H1 (cell line): ENCODE data around the gene OTOF. TPM values are rescaled to one million over a fixed set of nuclear protein-coding genes. Genes with fewer than 3 reads are reported as not detected.

ENCODE experiments used
- CTCF ChIA-PET: fragments of 300-600 bp; sonication (Branson Sonifier 250); formaldehyde crosslinking; loops from one replicate; lab custom pipeline; 2021; ENCODE audit not compliant: partially characterized antibody; lab: Charles Lee
- POLR2A ChIA-PET: fragments of 300-600 bp; sonication (Branson Sonifier 250); formaldehyde crosslinking; loops from one replicate; lab custom pipeline; 2021; ENCODE audit warnings: inconsistent platforms; ENCODE audit not compliant: partially characterized antibody; lab: Charles Lee
- DNase-seq, 2 experiments: peaks; one replicate each; pipeline versions ENCODE4 v3.0.0 to v3.0.0-alpha.2; 2010 to 2022; ENCODE audit warnings: low spot score in 2 of 2, low read depth in 1 of 2, mixed read lengths in 1 of 2
- FAIRE-seq: peaks from 2 replicates; lab custom pipeline; 2011; peaks lifted over from hg19 to GRCh38; lab: Jason Lieb, UNC
- H2AFZ ChIP-seq: 2 replicates; pipeline ENCODE4 v1.8.1; 2012; ENCODE audit warnings: low read length, inconsistent platforms
- H2AK5ac ChIP-seq: 2 replicates; pipeline ENCODE4 v1.6.1; 2013; ENCODE audit warnings: low read depth, low read length
- H2BK120ac ChIP-seq: replicated peaks from 2 replicates; pipeline ENCODE3; 2013; ENCODE audit warnings: low read depth, low read length, inconsistent platforms
- H2BK12ac ChIP-seq: 2 replicates; pipeline ENCODE4 v1.6.1; 2013; ENCODE audit warnings: low read depth, low read length
- H2BK15ac ChIP-seq: 2 replicates; pipeline ENCODE4 v1.6.1; 2013; ENCODE audit warnings: low read length
- H2BK20ac ChIP-seq: 2 replicates; pipeline ENCODE4 v1.6.1; 2013; ENCODE audit warnings: low read length
- H2BK5ac ChIP-seq: 2 replicates; pipeline ENCODE4 v1.6.1; 2013; ENCODE audit warnings: low read depth, low read length
- H3K14ac ChIP-seq: 2 replicates; pipeline ENCODE4 v1.6.1; 2013; ENCODE audit warnings: inconsistent platforms; ENCODE audit not compliant: insufficient read length
- H3K18ac ChIP-seq: 2 replicates; pipeline ENCODE4 v1.6.1; 2013; ENCODE audit warnings: low read length; ENCODE audit errors: extremely low read depth
- H3K23ac ChIP-seq: 2 replicates; pipeline ENCODE4 v1.6.1; 2013; ENCODE audit warnings: inconsistent platforms; ENCODE audit not compliant: insufficient read length
- H3K23me2 ChIP-seq: 2 replicates; pipeline ENCODE4 v1.6.1; 2013; ENCODE audit warnings: low read depth, low read length
- H3K27ac ChIP-seq: 2 replicates; pipeline ENCODE4 v1.6.1; 2011; ENCODE audit warnings: low read depth, low read length, inconsistent platforms
- H3K27me3 ChIP-seq, 4 experiments: replicated peaks in 1 of 4; 1 replicate in 1 of 4; 2 replicates in 3 of 4; pipeline versions ENCODE4 v1.6.1 to v1.8.1; 2011 to 2013; ENCODE audit warnings: low read length in 3 of 4, mild to moderate bottlenecking in 3 of 4, inconsistent platforms in 2 of 4, mixed read lengths in 2 of 4, moderate library complexity in 1 of 4; ENCODE audit not compliant: control insufficient read depth in 3 of 4, insufficient read depth in 3 of 4; ENCODE audit errors: extremely low read depth in 1 of 4
- H3K36me3 ChIP-seq, 4 experiments: 2 replicates each; pipeline versions ENCODE4 v1.6.1 to v1.8.1; 2011 to 2013; ENCODE audit warnings: mild to moderate bottlenecking in 4 of 4, low read length in 3 of 4, moderate library complexity in 2 of 4, control low read depth in 1 of 4, inconsistent platforms in 1 of 4; ENCODE audit not compliant: insufficient read depth in 4 of 4, control insufficient read depth in 2 of 4
- H3K4ac ChIP-seq: replicated peaks from 2 replicates; pipeline ENCODE3; 2013; ENCODE audit warnings: low read length, low read depth, mixed read lengths, inconsistent platforms; ENCODE audit not compliant: insufficient read length
- H3K4me1 ChIP-seq, 4 experiments: replicated peaks in 1 of 4; 1 replicate in 1 of 4; 2 replicates in 3 of 4; pipeline versions ENCODE4 v1.6.1 to v1.8.1; 2011 to 2013; ENCODE audit warnings: low read length in 3 of 4, inconsistent platforms in 2 of 4, mixed read lengths in 1 of 4; ENCODE audit not compliant: insufficient read depth in 4 of 4, control insufficient read depth in 3 of 4
- H3K4me2 ChIP-seq, 2 experiments: 2 replicates each; pipeline versions ENCODE4 v1.6.1 to v1.8.1; 2011 to 2013; ENCODE audit warnings: low read depth in 2 of 2, low read length in 2 of 2, control low read depth in 1 of 2, inconsistent platforms in 1 of 2, mild to moderate bottlenecking in 1 of 2; ENCODE audit not compliant: insufficient read depth in 1 of 2
- H3K4me3 ChIP-seq, 4 experiments: fragments of 200-600, 300-600 bp in 1 of 4; sonication (generic), shearing (Covaris generic), sonication (Bioruptor Twin) in 1 of 4; 2 replicates each; pipeline versions ENCODE4 v1.5.1 to v1.8.1; 2011 to 2016; ENCODE audit warnings: low read length in 4 of 4, low read depth in 3 of 4, control low read depth in 2 of 4, inconsistent platforms in 2 of 4, mild to moderate bottlenecking in 2 of 4, mixed read lengths in 1 of 4, moderate library complexity in 1 of 4; ENCODE audit not compliant: insufficient read depth in 2 of 4; ENCODE audit errors: extremely low read depth in 1 of 4
- H3K56ac ChIP-seq: replicated peaks from 2 replicates; pipeline ENCODE3; 2013; ENCODE audit warnings: low read depth, mild to moderate bottlenecking, mixed read lengths, low read length, inconsistent platforms; ENCODE audit not compliant: insufficient read length
- H3K79me1 ChIP-seq: 2 replicates; pipeline ENCODE4 v1.6.1; 2013; ENCODE audit warnings: low read depth, low read length, control low read depth
- H3K79me2 ChIP-seq, 2 experiments: 2 replicates each; pipeline versions ENCODE4 v1.6.1 to v1.8.1; 2012 to 2013; ENCODE audit warnings: low read length in 2 of 2, mild to moderate bottlenecking in 2 of 2, inconsistent platforms in 1 of 2; ENCODE audit not compliant: insufficient read depth in 2 of 2, control insufficient read depth in 1 of 2
- H3K9ac ChIP-seq, 4 experiments: replicated peaks in 1 of 4; 1 replicate in 1 of 4; 2 replicates in 3 of 4; pipeline versions ENCODE4 v1.6.1 to v1.8.1; 2011 to 2013; ENCODE audit warnings: low read depth in 3 of 4, low read length in 3 of 4, control low read depth in 2 of 4, mild to moderate bottlenecking in 2 of 4, moderate library complexity in 2 of 4, inconsistent platforms in 1 of 4; ENCODE audit errors: extremely low read depth in 1 of 4
- H3K9me3 ChIP-seq, 2 experiments: 2 replicates each; pipeline versions ENCODE4 v1.6.1 to v1.8.1; 2012 to 2013; ENCODE audit warnings: mild to moderate bottlenecking in 2 of 2, moderate library complexity in 2 of 2, control low read depth in 1 of 2, inconsistent platforms in 1 of 2, low read depth in 1 of 2, low read length in 1 of 2, mixed read lengths in 1 of 2; ENCODE audit not compliant: insufficient read depth in 2 of 2
- H4K20me1 ChIP-seq, 2 experiments: replicated peaks in 1 of 2; 2 replicates each; pipeline versions ENCODE3 to v1.8.1; 2011 to 2013; ENCODE audit warnings: inconsistent platforms in 2 of 2, low read length in 2 of 2, mild to moderate bottlenecking in 1 of 2; ENCODE audit not compliant: insufficient read depth in 2 of 2, control insufficient read depth in 1 of 2
- H4K5ac ChIP-seq: 2 replicates; pipeline ENCODE4 v1.6.1; 2013; ENCODE audit warnings: low read length, low read depth, mixed read lengths, inconsistent platforms; ENCODE audit not compliant: insufficient read length
- H4K8ac ChIP-seq: 2 replicates; pipeline ENCODE4 v1.8.0; 2013; ENCODE audit warnings: mild to moderate bottlenecking, moderate library complexity, low read length, inconsistent platforms; ENCODE audit not compliant: insufficient read depth; ENCODE audit errors: extremely low read depth
- H4K91ac ChIP-seq: replicated peaks from 2 replicates; pipeline ENCODE3; 2013; ENCODE audit warnings: low read length, mixed read lengths, inconsistent platforms; ENCODE audit not compliant: insufficient read length
- CHD1 ChIP-seq: IDR thresholded peaks from 2 replicates; pipeline ENCODE4 v1.6.1; 2012; ENCODE audit warnings: low read depth, low read length, improper control_type of control experiment
- EZH2 ChIP-seq: fragments of 200-600 bp; sonication (generic); IDR thresholded peaks from 2 replicates; pipeline ENCODE4 v1.7.1; 2012; ENCODE audit warnings: low read depth, mild to moderate bottlenecking, moderate library complexity, low read length, inconsistent platforms; ENCODE audit not compliant: severe bottlenecking
- KDM4A ChIP-seq: IDR thresholded peaks from one replicate; pipeline ENCODE4 v1.7.1; 2012; ENCODE audit warnings: low read depth, mild to moderate bottlenecking, moderate library complexity, low read length, inconsistent platforms; ENCODE audit not compliant: severe bottlenecking
- RFX5 ChIP-seq: IDR thresholded peaks from 2 replicates; pipeline ENCODE4 v1.6.1; 2011; ENCODE audit warnings: low read depth, low read length, improper control_type of control experiment, borderline replicate concordance
- SP2 ChIP-seq: IDR thresholded peaks from 2 replicates; pipeline ENCODE4 v1.6.1; 2012; ENCODE audit warnings: mild to moderate bottlenecking, low read length, inconsistent platforms
- SP4 ChIP-seq: IDR thresholded peaks from 2 replicates; pipeline ENCODE4 v1.6.1; 2012; ENCODE audit warnings: low read length, inconsistent platforms
- TBP ChIP-seq: IDR thresholded peaks from 2 replicates; pipeline ENCODE4 v1.6.1; 2011; ENCODE audit warnings: low read depth, low read length, improper control_type of control experiment
- WGBS, 2 experiments: shearing (Covaris generic) in 1 of 2; methylation state at CpG; one replicate each; pipeline versions ENCODE4 v1.1.6 to v1.1.7; 2013 to 2015; ENCODE audit warnings: low lambda C conversion rate in 2 of 2, mixed read lengths in 2 of 2, inconsistent platforms in 1 of 2, low coverage in 1 of 2, missing lambda C conversion rate in 1 of 2; ENCODE audit not compliant: insufficient replicate concordance in 2 of 2, insufficient coverage in 1 of 2, insufficient read length in 1 of 2; ENCODE audit errors: extremely low coverage in 1 of 2, missing lambda C conversion rate in 1 of 2; 5-methylcytosine and 5-hydroxymethylcytosine counted together
- polyA plus RNA-seq, 7 experiments: library from polyadenylated mRNA; depleted of rRNA in 3 of 7; stranded (reverse) in 5 of 7; unstranded in 2 of 7; fragments of >200 nt in 5 of 7; fragments of 200-250 nt in 2 of 7; gene quantifications; 1 replicate in 5 of 7; 2 replicates in 1 of 7; 4 replicates in 1 of 7; pipeline versions ENCODE4 v1.2.1 to v1.2.3, GENCODE V29; 2011 to 2013; ENCODE audit warnings: missing spikeins in 2 of 7, mixed read lengths in 2 of 7
- total RNA-seq: library from RNA; stranded (reverse); fragmentation: NEBNext Ultra II Directional; extraction: Animal tissue kit (Norgen Biotek cat#: 25700); gene quantifications from 2 replicates; pipeline ENCODE4 v1.2.1, GENCODE V29; 2021

Gene OTOF
- total and polyA plus RNA-seq, 2 of the 8 experiments (the other 6 are each of a cell fraction or from before 2014, with no cell fraction given), result 0.06 TPM; not detected in 1

DNA sequence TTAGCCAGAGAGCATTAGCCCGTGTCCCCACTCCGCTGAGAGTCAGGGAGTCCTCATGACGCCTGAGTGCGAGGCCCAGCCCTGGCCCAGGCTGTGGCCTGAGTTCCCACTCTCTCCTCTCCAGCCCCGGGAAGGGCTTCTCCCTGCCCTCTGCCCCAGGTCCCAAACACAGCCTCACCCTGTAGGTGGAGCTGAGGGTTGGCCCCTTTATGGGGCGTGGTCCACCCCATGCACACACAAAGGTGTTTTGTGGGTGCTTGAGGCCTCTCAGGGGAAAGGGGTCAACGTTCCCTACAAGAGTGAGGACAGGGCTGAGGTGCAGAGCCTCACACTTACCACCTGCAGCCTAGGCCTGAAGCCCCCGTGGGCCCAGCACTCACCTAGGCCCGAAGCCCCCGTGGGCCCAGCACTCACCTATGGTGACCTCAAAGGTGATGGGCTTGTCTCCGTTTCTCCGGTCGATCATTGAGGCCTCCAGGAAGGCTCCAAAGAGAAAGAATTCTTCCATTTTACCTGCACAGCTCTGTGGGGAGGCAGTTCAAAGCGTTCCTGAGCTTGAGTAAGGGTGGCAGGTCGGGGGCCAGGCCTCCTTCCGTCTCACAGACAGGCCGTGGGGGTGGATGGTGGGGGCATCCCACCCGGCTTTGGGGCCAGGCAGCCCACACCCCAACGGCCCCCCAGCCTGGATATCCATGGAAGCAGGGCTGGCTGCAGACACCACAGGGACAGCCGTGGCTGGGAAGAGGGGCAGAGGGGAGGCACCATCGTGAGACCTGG lies 2.1 kb upstream of the OTOF start:
- Histone ChIP-seq H2BK20ac (no peak overlapping the region), H4K8ac (peak overlapping the region; percentile 51), H3K27ac (no peak overlapping the region), H3K23me2 (peaks cover 5% of the 10 kb centered on the region; the same call in 1 of the 2 replicates), H2BK15ac (no peak overlapping the region), H3K36me3 (no peaks in the 10 kb centered on the region), H3K79me1 (no peaks in the 10 kb centered on the region), H3K4me2 (no peak overlapping the region), H4K20me1 (peaks cover 0 to 7% of the 10 kb centered on the region in 2 experiments), H3K4me1 (peaks cover 0 to 7% (median under 1%) of the 10 kb centered on the region in 4 experiments; a peak in 4 of 7 replicates), H3K27me3 (no peaks in the 10 kb centered on the region), H3K4ac (no peak overlapping the region), H2BK12ac (no peak overlapping the region), H2AFZ (peak overlapping the region; percentile 84; the same call in 1 of the 2 replicates), H2AK5ac (no peak overlapping the region), H3K18ac (no peak overlapping the region), H3K23ac (no peak overlapping the region), H4K91ac (no peak overlapping the region), H3K14ac (no peak overlapping the region), H3K79me2 (no peaks in the 10 kb centered on the region), H2BK5ac (no peak overlapping the region), H3K56ac (no peak overlapping the region), H3K4me3 (no peak overlapping the region), H3K9ac (no peak overlapping the region), H2BK120ac (no peak overlapping the region), H4K5ac (no peak overlapping the region), H3K9me3 (no peaks in the 10 kb centered on the region)
- TF ChIP-seq SP4 (no peak), RFX5 (no peak), TBP (no peak), SP2 (no peak), EZH2 (no peak), CHD1 (no peak), KDM4A (no peak)
- DNase-seq (no peak), FAIRE-seq (no peak)
- ChIA-PET CTCF (interaction anchor here (1.5 to 1.8 kb wide), 3 partner anchors 12 to 16 kb away, joined by 3 to 6 read pairs (median 5); no protein-coding TSS in a partner anchor), POLR2A (interaction anchor here (0.7 kb wide), 1 partner anchor 17 kb away, joined by 3 read pairs; no protein-coding TSS in a partner anchor)
- 92% methylated on average over 21 of the region's 21 CpGs; no CpG with 5 or more reads in 1 of the 2 experiments for WGBS, 2 experiments
